ENCODE measurements around the gene CUBN.

The CUBN gene

GRCh38 chr10:16904639-16905061 lies 225.0 kb downstream of the CUBN start:
- DNase-seq, result no peak

GRCh38 chr10:16904049-16904448 lies 225.6 kb downstream of the CUBN start:
- DNase-seq, result no peak

- no peak for DNase-seq
These were observed 227.0 kb downstream of the CUBN start for GRCh38 chr10:16902606-16903005.

GRCh38 chr10:16901106-16901505 lies 228.5 kb downstream of the CUBN start:
- no peak for DNase-seq

- no peak for DNase-seq
These were observed 232.6 kb downstream of the CUBN start for GRCh38 chr10:16896993-16897392.

- DNase-seq, result no peak
These were observed 234.8 kb downstream of the CUBN start for GRCh38 chr10:16894821-16895220.

GRCh38 chr10:16893664-16894063 lies 235.9 kb downstream of the CUBN start:
- no peak for DNase-seq

GRCh38 chr10:16891375-16892313 lies 238.0 kb downstream of the CUBN start:
- no peak for DNase-seq

GRCh38 chr10:16890691-16891090 lies 238.9 kb downstream of the CUBN start:
- DNase-seq, result no peak

GRCh38 chr10:16887565-16887964 lies 242.0 kb downstream of the CUBN start:
- no peak for DNase-seq

GRCh38 chr10:16886031-16886430 lies 243.6 kb downstream of the CUBN start:
- DNase-seq, result no peak

- DNase-seq, result no peak
These were observed 245.1 kb downstream of the CUBN start for GRCh38 chr10:16884497-16884896.

- DNase-seq, result no peak
These were observed 246.5 kb downstream of the CUBN start for GRCh38 chr10:16883084-16883483.

- no peak for DNase-seq
These were observed 259.3 kb downstream of the CUBN start for GRCh38 chr10:16870331-16870730.

GRCh38 chr10:16867990-16868389 lies 261.6 kb downstream of the CUBN start:
- DNase-seq, result no peak

- DNase-seq, result no peak
These were observed 262.1 kb downstream of the CUBN start for GRCh38 chr10:16867556-16867955.

- DNase-seq, result no peak
These were observed 262.9 kb downstream of the CUBN start for GRCh38 chr10:16866541-16867275.

GRCh38 chr10:16865766-16866165 lies 263.8 kb downstream of the CUBN start:
- no peak for DNase-seq

GRCh38 chr10:16863766-16864165 lies 265.8 kb downstream of the CUBN start:
- no peak for DNase-seq

- no peak for DNase-seq
These were observed 272.2 kb downstream of the CUBN start for GRCh38 chr10:16857419-16857818.

GRCh38 chr10:16856567-16856966 lies 273.0 kb downstream of the CUBN start:
- no peak for DNase-seq

- no peak for DNase-seq
These were observed 273.5 kb downstream of the CUBN start for GRCh38 chr10:16856092-16856491.

- no peak for DNase-seq
These were observed 275.0 kb downstream of the CUBN start for GRCh38 chr10:16854623-16855022.

- DNase-seq, result no peak
These were observed 275.8 kb downstream of the CUBN start for GRCh38 chr10:16853809-16854208.

Measured in NCI-H2171 (cell line).